GM18498 (cell line): Measurements from ENCODE around the gene PLXDC1.
"Not testable (repeated sequence)": the region's sequence is repeated elsewhere in the genome, so short reads cannot be mapped to it uniquely, and the experiment has no call there.

Experiments used
- ATAC-seq: cut with Tn5 transposase; IDR thresholded peaks from one replicate; pipeline ENCODE4 v1.9.1; 2021; ENCODE audit warnings: mild to moderate bottlenecking, moderate library complexity; ENCODE audit not compliant: unreplicated experiment

The PLXDC1 gene

DNA sequence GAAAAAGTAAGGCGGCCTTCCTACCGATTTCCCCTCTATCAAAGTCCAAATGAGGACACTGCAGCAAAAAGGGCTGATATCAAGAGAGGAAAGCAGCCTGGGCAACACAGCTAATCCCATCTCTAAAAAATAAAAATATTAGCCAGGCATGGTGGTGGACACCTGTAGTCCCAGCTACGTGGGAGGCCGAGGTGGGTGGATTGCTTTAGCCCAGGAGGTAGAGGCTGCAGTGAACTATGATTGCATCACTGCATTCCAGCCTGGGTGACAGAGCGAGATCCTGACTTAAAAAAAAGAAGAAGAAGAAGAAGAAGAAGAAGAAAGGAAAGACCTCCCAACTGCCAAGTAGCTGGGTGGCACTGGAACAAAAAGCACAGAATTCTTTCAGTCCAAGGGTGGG lies 31.6 kb upstream of the PLXDC1 start:
- no peak for ATAC-seq

DNA sequence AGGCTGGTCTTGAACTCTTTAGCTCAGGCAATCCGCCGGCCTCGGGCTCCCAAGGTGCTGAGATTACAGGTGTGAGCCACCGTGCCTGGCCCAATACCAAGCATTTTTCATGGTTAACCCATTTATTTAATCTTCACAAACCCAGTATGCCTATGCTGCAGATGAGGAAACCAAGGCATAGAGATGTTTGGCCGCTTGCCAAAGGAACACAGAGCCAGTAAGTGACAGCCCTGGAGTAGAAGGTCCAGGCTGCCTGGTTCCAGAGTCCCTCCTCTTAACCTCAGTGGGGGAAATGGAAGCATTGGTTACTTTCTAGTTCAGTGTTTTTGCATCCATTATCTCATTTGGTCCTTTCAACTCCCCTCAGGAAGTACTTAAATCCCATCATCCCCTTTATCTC lies 29.9 kb upstream of the PLXDC1 start:
- no peak for ATAC-seq

DNA sequence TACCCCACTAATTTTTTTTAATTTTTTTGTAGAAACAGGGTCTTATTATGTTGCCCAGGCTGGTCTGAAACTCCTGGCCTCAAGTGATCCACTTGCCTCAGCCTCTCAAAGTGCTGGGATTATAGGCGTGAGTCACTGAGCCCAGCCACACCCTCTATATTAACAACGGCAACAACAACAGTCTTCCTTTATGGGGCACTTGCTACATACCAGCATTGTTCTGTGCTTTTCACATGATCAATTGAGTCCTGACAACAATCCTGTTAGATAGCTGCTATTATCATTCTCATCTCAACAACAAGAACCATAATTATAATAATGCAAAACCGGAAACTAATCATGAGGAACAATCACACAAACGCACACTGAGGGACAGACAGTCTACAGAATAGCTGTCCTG lies 27.1 kb upstream of the PLXDC1 start:
- ATAC-seq, result no peak

GRCh38 chr17:39177256-39177655 lies 25.8 kb upstream of the PLXDC1 start:
- no peak for ATAC-seq

DNA sequence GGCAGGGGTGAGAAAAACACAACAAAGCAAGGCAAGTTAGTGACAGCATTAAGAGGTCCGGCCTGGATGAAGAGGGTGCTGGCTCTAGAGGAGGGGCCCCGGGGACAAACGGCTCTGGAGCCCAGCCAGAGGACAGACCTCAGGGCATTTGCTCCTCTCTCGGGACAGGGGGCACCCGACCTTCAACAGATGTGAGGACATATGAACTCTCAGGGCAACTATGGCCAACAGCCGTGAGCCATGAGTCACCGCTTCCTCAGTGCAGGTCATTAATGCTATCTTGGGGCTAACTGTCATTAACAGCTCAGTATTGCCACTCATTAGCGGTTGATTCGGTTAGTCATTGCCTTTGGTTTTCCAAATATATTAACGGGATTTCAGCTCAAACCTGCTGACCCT lies 24.3 kb upstream of the PLXDC1 start:
- no peak for ATAC-seq

- ATAC-seq, result no peak
Measured at GRCh38 chr17:39174920-39175694, 23.7 kb upstream of the PLXDC1 start.

GRCh38 chr17:39173526-39174274 lies 22.3 kb upstream of the PLXDC1 start:
- ATAC-seq, result no peak

GRCh38 chr17:39173080-39173479 lies 21.6 kb upstream of the PLXDC1 start:
- ATAC-seq, result no peak

GRCh38 chr17:39171933-39172332 lies 20.5 kb upstream of the PLXDC1 start:
- ATAC-seq, result no peak

DNA sequence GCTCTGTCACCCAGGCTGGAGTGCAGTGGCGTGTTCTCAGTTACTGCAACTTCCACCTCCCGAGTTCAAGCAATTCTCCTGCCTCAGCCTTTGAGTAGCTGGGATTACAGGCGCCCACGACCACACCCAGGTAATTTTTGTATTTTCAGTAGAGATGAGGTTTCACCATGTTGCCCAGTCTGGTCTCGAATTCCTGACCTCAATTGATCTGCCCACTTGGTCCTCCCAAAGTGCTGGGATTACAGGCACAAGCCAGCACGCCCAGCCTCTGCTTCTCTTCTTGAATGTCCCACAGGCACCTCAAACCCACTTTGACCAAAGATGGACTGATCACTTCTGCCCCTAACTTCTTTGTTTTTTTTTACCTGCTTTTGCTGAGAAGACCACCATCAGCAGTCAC lies 19.1 kb upstream of the PLXDC1 start:
- no peak for ATAC-seq

DNA sequence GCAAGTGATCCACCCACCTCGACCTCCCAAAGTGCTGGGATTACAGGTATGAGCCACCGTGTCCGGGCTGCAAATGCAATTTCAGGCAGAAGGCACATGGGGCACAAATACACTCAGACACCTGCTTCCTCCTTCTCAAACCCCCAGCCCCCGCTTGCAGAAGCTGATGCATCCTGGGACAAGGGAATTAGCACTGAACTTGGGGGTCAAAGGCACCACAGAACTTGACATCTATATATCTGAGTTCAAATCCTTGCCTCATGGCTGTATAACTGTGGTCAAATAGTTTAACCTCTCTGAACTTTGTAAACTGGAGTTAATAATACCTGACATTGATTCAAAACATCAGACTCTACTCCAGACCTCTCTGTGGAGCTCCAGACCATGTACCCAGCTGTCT lies 18.7 kb upstream of the PLXDC1 start:
- no peak for ATAC-seq

GRCh38 chr17:39169518-39169917 lies 18.1 kb upstream of the PLXDC1 start:
- ATAC-seq, result no peak

GRCh38 chr17:39169101-39169500 lies 17.7 kb upstream of the PLXDC1 start:
- ATAC-seq, result no peak

DNA sequence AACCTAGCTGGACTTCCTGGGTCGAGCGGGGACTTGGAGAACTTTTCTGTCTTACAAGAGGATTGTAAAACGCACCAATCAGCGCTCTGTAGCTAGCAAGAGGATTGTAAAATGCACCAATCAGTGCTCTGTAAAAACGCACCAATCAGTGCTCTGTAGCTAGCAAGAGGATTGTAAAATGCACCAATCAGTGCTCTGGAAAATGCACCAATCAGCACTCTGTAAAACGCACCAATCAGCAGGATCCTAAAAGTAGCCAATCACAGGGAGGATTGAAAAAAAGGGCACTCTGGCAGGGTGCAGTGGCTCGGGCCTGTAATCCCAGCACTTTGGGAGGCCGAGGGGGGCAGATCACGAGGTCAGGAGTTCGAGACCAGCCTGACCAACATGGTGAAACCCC lies 17.1 kb upstream of the PLXDC1 start:
- ATAC-seq, result not testable (repeated sequence)

- no peak for ATAC-seq
Measured at GRCh38 chr17:39167476-39167875, 16.0 kb upstream of the PLXDC1 start.

DNA sequence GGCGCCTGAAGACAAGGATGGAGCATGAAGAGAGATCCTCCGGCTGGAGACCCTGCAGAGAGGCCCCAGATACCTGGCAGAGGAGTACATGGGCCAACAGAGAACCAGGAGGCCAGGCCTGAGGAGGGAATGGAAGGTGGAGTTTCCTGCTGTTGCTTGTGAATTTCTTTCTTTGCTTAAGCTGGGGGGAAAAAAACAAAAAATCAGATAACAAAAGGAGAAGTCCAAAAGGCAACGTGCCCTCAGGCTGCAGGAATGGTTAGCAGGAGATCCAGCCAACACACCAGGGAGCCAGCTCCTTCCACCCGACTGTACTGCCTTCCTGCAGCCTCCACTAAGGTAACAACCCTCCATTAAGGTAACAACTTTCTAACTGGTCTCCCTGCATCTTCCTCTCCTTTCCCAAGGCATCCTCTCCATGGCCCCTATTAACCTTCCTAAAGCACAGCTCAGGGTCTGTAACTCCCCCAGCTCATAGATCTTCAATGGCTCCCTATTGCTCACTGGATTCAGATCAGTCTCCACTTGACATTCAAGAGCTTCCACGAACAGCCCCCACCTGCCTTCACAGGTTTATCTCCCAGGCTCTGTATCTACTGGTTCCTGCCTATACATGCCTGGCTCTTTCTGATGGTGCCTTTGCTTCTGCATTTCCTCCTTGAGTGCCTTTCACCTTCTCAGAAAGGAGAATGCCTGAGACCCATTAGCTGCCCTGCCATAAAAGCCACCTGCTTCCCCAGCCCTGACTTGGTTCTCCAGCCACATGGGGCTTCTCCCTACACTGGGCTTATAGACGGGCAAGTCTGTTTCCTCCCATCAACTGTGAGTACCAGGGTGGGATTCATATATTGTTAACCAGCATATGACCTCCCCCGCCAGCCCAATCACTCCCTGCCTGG lies 15.2 kb upstream of the PLXDC1 start:
- no peak for ATAC-seq

GRCh38 chr17:39165841-39166349 lies 14.5 kb upstream of the PLXDC1 start, which contains the start of gene ARL5C:
ARL5C (minus strand) TSS chr17:39166161; CDS start chr17:39165760, 401 bp downstream.
- no peak for ATAC-seq

- ATAC-seq, result no peak
Measured at GRCh38 chr17:39165178-39165840, 13.9 kb upstream of the PLXDC1 start.

- ATAC-seq, result peak; percentile 87
Measured at GRCh38 chr17:39164675-39165143, 13.3 kb upstream of the PLXDC1 start.

DNA sequence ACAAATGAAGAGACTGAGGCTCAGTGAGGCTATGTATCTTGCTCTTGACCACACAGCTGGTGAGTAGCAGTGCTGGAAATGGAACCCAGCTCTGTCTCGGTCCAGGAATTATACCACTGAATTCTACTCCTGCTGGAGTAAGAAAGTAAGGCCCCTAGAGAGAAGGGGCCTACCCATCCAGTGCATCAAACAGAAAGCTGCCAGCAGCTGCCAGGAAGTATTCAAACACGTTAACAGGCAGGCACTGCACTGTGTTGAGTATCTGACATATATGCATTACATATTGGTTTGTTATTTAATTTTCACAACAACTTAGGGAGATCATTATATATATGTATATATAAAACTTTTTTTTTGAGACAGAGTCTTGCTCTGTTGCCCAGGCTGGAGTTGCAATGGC lies 10.5 kb upstream of the PLXDC1 start:
- no peak for ATAC-seq
